Hematopoietic multipotent progenitor cell (in vitro differentiated cells): ENCODE measurements around the gene CNTN3. TPM values are rescaled to one million over a fixed set of nuclear protein-coding genes. Genes with fewer than 3 reads are reported as not detected.
A peak's percentile ranks its signal among the peaks of the same experiment; 100 is the strongest.

Experiments
- DNase-seq, 3 donors: peaks; one replicate each; pipeline ENCODE4 v3.0.0-alpha.2; 2011 to 2015; ENCODE audit warnings: low read depth in 2 of 3, low spot score in 2 of 3
- total RNA-seq: library from RNA; depleted of rRNA; stranded (reverse); fragments of >200 nt; gene quantifications from one replicate; pipeline ENCODE4 v1.2.3, GENCODE V29; 2012

CNTN3 gene
- total RNA-seq, result not detected

DNA sequence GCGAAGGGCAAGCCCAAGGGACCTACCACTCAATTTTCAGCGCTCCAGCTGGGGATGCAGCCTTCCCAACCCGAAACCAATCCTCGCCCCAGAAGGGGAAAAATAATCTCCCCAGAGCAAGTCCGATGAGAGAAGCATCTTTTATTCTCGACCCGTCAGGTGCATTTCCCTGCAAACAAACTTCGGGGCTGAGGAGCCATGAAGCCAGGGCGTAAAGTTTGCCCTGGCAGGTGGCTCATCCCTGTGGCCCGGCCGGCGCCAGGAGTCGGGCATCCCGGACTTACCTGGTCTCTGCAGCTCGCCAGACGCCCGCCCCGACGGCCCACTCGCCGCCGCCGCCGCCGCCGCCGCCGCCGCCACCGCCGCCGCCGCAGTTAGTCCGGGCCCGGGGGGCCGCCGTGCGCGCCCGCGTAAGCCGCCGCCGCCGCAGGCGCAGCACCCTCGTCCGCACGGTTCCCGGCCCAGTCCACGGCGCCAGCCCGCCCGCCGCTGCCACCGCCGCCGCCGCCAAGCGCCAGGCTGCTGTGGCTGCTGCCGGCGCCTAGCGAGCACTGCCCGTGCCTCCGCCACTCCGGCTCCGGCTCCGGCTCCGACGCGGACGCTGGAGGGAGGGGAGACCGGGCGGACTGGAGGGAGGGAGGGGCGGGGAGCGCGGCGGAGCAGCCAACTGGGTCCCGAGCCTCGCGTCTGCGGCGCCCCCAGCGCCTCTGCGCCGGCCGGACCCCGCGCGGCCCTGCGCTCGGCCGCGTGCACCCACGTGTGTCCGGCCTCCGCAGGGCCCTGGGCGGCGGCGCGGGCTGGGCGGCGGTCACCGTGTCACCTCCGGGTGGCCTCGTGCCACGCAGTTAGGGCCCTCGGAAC lies at the start of gene CNTN3:
TSS of gene CNTN3 (minus strand) at position 553 of the 861 bp plus-strand sequence. CDS start 93,547 bp downstream, outside the sequence.
- peak in 1 of 3 donors; percentile 3 for DNase-seq

GRCh38 chr3:74663178-74663577 lies 48.7 kb upstream of the CNTN3 start:
- DNase-seq, result no peak

DNA sequence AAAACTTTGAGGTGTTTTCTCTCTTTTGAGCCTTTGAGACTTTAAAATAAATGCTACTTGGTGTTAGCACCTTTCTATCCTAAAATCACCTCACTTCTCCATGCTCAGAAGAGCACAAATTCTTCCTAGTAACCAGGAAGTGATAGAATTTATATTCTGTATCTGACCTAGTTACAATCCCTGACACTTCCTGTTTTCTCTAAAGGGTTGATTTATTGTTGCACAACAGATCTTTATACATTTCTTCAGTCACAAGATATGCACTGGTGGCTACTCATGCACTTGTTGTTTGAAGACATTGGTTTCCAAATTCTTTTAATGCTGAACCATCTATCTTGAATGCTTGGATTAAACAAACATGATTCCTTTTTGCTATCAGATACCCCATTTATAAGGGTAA lies 47.2 kb upstream of the CNTN3 start:
- no peak for DNase-seq

- DNase-seq, result no peak
Observed at GRCh38 chr3:74651885-74652284, 37.4 kb upstream of the CNTN3 start.

DNA sequence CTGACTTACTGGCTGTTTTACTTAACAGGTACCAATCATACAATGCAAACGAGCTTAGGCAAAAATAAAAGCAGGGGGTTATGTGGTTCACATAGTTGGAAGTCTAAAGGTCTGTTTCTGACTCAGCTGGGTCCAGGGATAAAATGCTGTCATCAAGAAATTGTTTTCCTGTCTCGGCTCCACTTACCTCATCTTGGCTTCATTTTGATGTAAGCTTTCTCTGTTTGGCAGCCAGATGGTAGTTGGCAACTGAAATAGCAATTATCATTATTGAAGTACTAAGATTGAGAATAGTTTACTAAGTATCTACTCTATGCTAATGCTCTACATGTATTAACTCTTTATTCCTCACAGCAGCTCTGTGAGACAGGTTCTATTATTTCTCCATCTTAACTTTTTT lies 36.8 kb upstream of the CNTN3 start:
- no peak for DNase-seq

- DNase-seq, result no peak
Observed at GRCh38 chr3:74648107-74648506, 33.6 kb upstream of the CNTN3 start.

GRCh38 chr3:74646094-74646493 lies 31.6 kb upstream of the CNTN3 start:
- DNase-seq, result no peak

DNA sequence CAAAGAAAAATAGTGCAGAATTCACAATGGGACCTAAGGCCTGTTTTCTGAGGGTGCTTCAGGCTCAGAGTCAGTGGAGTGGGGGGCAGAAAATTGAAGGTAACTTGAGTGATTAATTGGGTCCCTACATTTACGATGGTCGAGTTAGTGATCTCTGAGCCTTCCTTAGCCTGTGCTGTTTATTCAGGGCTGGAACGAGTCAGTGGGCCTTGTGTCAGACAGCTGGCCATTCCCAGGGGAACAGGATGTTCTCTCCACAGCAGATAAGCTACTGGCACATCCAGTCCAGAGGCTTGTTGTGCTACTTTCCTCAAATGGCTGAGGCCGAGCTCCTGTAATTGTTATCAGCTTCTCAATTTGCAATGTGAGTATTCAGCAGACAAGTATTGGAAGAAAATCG lies 29.2 kb upstream of the CNTN3 start:
- DNase-seq, result no peak

DNA sequence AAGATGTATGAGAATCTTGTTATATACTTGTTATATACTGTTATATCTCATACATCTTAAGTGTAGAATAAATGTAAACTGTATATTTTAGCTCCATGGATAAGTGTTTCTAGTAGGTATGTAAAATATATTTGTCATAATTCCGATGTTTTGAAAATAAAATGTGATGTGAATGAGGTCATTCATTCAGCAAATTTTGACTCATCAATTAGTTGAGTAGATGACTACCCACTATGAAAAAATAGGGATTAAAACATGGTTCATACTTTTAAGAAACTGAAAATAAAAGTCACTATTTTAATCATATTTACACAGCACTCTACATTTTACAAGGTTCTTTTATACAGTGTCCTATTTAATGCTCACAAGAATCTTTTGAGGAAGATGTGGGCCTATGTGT lies 28.4 kb upstream of the CNTN3 start:
- DNase-seq, result no peak

GRCh38 chr3:74640211-74640610 lies 25.8 kb upstream of the CNTN3 start:
- no peak for DNase-seq

GRCh38 chr3:74639681-74640080 lies 25.2 kb upstream of the CNTN3 start:
- no peak for DNase-seq

- DNase-seq, result no peak
Observed at GRCh38 chr3:74636981-74637380, 22.5 kb upstream of the CNTN3 start.

DNA sequence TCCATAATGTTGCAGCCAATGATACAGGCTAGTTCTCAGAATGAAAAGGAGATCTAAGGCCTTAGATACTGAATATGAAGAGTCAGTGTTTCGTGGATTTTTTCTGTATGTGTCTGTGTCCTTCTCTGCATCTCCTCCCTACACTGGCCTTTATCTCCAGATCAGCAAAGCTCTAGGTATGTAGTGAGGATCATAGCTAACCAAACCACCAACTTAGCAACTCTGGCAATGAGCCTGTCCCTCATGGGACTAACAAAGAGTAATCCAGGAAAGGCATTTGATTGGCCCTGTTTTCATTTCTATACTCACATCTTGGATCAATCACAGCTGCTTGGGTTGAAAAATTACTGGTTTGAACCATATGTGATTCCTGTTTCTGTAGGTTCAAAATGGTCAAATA lies 18.6 kb upstream of the CNTN3 start:
- DNase-seq, result no peak

GRCh38 chr3:74631351-74632140 lies 17.1 kb upstream of the CNTN3 start:
- no peak for DNase-seq

GRCh38 chr3:74630602-74631001 lies 16.1 kb upstream of the CNTN3 start:
- no peak for DNase-seq

- DNase-seq, result no peak
Observed at GRCh38 chr3:74626011-74626410, 11.6 kb upstream of the CNTN3 start.

DNA sequence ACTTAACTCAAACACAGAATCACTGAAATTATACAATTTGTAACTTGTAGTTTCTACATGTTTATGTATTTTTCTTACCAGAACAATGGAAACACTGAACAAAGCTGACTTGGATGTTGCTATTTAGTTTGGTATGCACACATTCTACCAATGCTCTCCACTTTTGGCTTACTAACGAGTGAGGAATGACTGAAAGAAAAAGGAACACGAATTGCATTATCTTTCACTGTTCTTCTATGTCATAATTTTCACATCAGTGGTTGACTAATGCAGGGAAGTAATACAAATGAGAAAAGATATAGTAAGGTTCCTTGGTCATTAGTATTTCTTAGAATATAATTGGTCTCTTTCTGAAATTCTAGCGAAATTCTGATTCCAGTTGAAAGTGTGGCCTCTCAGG lies 9.8 kb upstream of the CNTN3 start:
- DNase-seq, result no peak

- DNase-seq, result no peak
Observed at GRCh38 chr3:74623261-74623836, 8.9 kb upstream of the CNTN3 start.

DNA sequence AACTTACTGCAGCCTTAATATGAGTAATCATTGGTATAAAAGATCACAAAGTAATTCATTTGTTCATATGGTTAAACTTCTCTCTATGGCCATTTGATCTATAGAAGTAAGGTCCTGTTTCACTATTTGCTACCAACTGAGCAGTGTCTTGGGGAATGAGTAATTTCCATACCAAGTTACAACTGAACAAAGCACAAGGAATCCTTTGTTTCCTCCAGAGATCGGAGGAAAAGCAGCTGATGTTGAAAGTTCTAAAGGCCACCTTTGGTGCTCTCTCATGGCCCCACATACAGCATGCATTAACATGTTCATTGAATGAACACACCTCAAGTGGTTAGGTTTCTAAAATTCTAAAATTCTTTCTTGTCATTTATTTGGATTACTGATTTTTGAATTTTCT lies 7.1 kb upstream of the CNTN3 start:
- DNase-seq, result no peak

- DNase-seq, result no peak
Observed at GRCh38 chr3:74617776-74618175, 3.3 kb upstream of the CNTN3 start.

GRCh38 chr3:74613521-74614106 lies 845 bp downstream of the CNTN3 start:
- DNase-seq, result no peak
